ENCODE data around the gene PRR12. TPM values are rescaled to one million over a fixed set of nuclear protein-coding genes. Genes with fewer than 3 reads are reported as not detected.

The PRR12 gene
- total and polyA plus RNA-seq, 2 donors (not counting 1 experiment from before 2014, with no cell fraction given): 8.4 to 70.7 TPM

DNA sequence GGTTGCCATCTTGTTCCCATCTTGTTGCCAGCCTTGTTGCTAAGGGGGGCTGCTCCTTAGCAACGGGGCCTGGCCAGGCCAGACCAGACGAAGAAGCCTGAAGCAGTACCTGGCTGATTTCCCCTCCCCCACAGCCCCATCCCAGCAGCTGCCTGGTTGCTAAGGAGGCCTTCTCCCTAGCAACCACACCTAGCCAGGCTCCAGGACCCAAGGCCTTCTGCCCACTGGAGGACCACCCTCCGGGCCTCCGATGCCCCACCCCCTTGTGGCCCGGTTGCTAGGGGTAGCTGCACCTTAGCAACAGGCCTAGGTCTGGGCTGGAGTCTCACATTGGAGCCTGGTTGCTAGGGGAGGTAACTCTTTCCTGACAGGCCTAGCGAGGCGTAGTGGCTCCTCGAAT, 6.0 kb upstream of the PRR12 start:
- Mint-ChIP-seq H3K27me3 (no peaks in the 10 kb centered on the region), H3K27ac (no peak overlapping the region), H3K4me3 (no peak overlapping the region), H3K9me3 (ENCODE audit: insufficient read depth) (no peaks in the 10 kb centered on the region), H3K4me1 (peaks cover 10% of the 10 kb centered on the region)
- H3K9ac ChIP-seq (ENCODE audit: low read length): no peak overlapping the region
- peaks cover 0 to 2% (median 0%) of the 10 kb centered on the region in 3 donors for H3K9me3 ChIP-seq (ENCODE audit: control extremely low read depth in 1 of 3, control insufficient read depth in 2 of 3, insufficient read depth in 1 of 3, low read length in 2 of 3)
- no peak overlapping the region for H2AFZ ChIP-seq (ENCODE audit: insufficient read depth, low read depth, low read length, poor library complexity, severe bottlenecking)
- ChIA-PET POLR2A (no interaction called here), CTCF (interaction anchor here (1.3 kb wide), 1 partner anchor 39 kb away, joined by 4 read pairs; no protein-coding TSS in a partner anchor)
- H3K4me3 ChIP-seq (ENCODE audit: control extremely low read depth in 1 of 5, extremely low read depth in 1 of 5, insufficient read depth in 1 of 5, low read depth in 2 of 5, low read length in 4 of 5): no peak overlapping the region
- intact Hi-C loops (cut with micrococcal nuclease): loop anchor here (10.0 kb wide), 1 partner anchor 440 kb away; the partner anchor contains the start of genes VRK3 and ZNF473
- 88% methylated on average over 6 of the region's 8 CpGs for WGBS (ENCODE audit: insufficient coverage)
- no peaks in the 10 kb centered on the region for H3K36me3 ChIP-seq (replicated peaks in 1 of 2; ENCODE audit: control extremely low read depth in 1 of 2, control insufficient read depth in 1 of 2, extremely low read depth in 1 of 2, insufficient read depth in 2 of 2, low read length in 1 of 2)
- DNase-seq (no peak), ATAC-seq (ENCODE audit: low read depth) (no peak)
- peaks cover 5 to 16% of the 10 kb centered on the region in 2 donors for H3K4me1 ChIP-seq (ENCODE audit: control insufficient read depth in 2 of 2, insufficient read depth in 2 of 2, low read length in 2 of 2)
- no peak overlapping the region for H3K4me2 ChIP-seq (replicated peaks; ENCODE audit: low read depth, low read length, poor library complexity, severe bottlenecking)
- peaks cover 4% of the 10 kb centered on the region for H3K79me2 ChIP-seq (ENCODE audit: control insufficient read depth, insufficient read depth, low read length)
- no peak for TF ChIP-seq EZH2 (IDR thresholded peaks at IDR 0.05; ENCODE audit: borderline replicate concordance, insufficient read depth, low read depth, low read length, poor library complexity, severe bottlenecking)
- TF ChIP-seq, protein P1, sequence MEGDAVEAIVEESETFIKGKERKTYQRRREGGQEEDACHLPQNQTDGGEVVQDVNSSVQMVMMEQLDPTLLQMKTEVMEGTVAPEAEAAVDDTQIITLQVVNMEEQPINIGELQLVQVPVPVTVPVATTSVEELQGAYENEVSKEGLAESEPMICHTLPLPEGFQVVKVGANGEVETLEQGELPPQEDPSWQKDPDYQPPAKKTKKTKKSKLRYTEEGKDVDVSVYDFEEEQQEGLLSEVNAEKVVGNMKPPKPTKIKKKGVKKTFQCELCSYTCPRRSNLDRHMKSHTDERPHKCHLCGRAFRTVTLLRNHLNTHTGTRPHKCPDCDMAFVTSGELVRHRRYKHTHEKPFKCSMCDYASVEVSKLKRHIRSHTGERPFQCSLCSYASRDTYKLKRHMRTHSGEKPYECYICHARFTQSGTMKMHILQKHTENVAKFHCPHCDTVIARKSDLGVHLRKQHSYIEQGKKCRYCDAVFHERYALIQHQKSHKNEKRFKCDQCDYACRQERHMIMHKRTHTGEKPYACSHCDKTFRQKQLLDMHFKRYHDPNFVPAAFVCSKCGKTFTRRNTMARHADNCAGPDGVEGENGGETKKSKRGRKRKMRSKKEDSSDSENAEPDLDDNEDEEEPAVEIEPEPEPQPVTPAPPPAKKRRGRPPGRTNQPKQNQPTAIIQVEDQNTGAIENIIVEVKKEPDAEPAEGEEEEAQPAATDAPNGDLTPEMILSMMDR (IDR thresholded peaks at IDR 0.05): no peak
- no peaks in the 10 kb centered on the region for H4K20me1 ChIP-seq (ENCODE audit: control insufficient read depth, insufficient read depth, low read length, poor library complexity, severe bottlenecking)
- no peak overlapping the region for H3K27ac ChIP-seq (ENCODE audit: low read length in 2 of 2)
- no peaks in the 10 kb centered on the region for H3K27me3 ChIP-seq (replicated peaks in 1 of 4; ENCODE audit: control extremely low read depth in 1 of 4, control insufficient read depth in 3 of 4, insufficient read depth in 4 of 4, low read length in 3 of 4)

DNA sequence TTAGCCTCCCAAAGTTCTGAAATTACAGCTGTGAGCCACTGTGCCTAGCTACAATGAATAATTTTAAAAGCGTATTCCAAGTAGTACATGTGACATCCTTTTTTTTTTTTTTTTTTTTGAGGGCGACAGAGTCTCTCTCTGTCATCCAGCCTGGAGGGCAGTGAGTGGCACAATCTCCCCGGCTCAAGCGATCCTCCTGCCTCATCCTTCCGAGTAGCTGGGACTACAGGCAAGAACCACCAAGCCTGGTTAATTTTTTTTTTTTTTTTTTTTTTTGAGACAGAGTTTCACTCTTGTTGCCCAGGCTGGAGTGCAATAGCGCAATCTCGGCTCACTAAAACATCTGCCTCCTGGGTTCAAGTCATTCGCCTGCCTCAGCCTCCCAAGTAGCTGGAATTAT, 3.8 kb upstream of the PRR12 start:
- Mint-ChIP-seq H3K9me3 (ENCODE audit: insufficient read depth) (no peaks in the 10 kb centered on the region), H3K27ac (no peak overlapping the region), H3K27me3 (no peaks in the 10 kb centered on the region), H3K4me3 (no peak overlapping the region), H3K4me1 (peaks cover 7% of the 10 kb centered on the region)
- Histone ChIP-seq H4K20me1 (ENCODE audit: control insufficient read depth, insufficient read depth, low read length, poor library complexity, severe bottlenecking) (peaks cover 6% of the 10 kb centered on the region), H3K9me3 (ENCODE audit: control extremely low read depth in 1 of 3, control insufficient read depth in 2 of 3, insufficient read depth in 1 of 3, low read length in 2 of 3) (no peaks in the 10 kb centered on the region), H3K36me3 (replicated peaks in 1 of 2; ENCODE audit: control extremely low read depth in 1 of 2, control insufficient read depth in 1 of 2, extremely low read depth in 1 of 2, insufficient read depth in 2 of 2, low read length in 1 of 2) (no peaks in the 10 kb centered on the region), H3K79me2 (ENCODE audit: control insufficient read depth, insufficient read depth, low read length) (peaks cover 7% of the 10 kb centered on the region), H3K27ac (ENCODE audit: low read length in 2 of 2) (no peak overlapping the region), H3K9ac (ENCODE audit: low read length) (no peak overlapping the region), H2AFZ (ENCODE audit: insufficient read depth, low read depth, low read length, poor library complexity, severe bottlenecking) (no peak overlapping the region), H3K4me2 (replicated peaks; ENCODE audit: low read depth, low read length, poor library complexity, severe bottlenecking) (no peak overlapping the region), H3K27me3 (replicated peaks in 1 of 4; ENCODE audit: control extremely low read depth in 1 of 4, control insufficient read depth in 3 of 4, insufficient read depth in 4 of 4, low read length in 3 of 4) (no peaks in the 10 kb centered on the region), H3K4me3 (ENCODE audit: control extremely low read depth in 1 of 5, extremely low read depth in 1 of 5, insufficient read depth in 1 of 5, low read depth in 2 of 5, low read length in 4 of 5) (no peak overlapping the region), H3K4me1 (ENCODE audit: control insufficient read depth in 2 of 2, insufficient read depth in 2 of 2, low read length in 2 of 2) (peaks cover 0 to 7% of the 10 kb centered on the region in 2 donors)
- TF ChIP-seq, protein P1 (IDR thresholded peaks at IDR 0.05): no peak
- no peak for TF ChIP-seq EZH2 (IDR thresholded peaks at IDR 0.05; ENCODE audit: borderline replicate concordance, insufficient read depth, low read depth, low read length, poor library complexity, severe bottlenecking)
- DNase-seq (no peak), ATAC-seq (ENCODE audit: low read depth) (no peak)
- POLR2A ChIA-PET: interaction anchor here (0.6 to 0.7 kb wide), 4 partner anchors 33 to 1250 kb away, joined by 3 to 4 read pairs (median 4); no protein-coding TSS in a partner anchor
- CTCF ChIA-PET: interaction anchor here (0.6 to 1.2 kb wide), 3 partner anchors 14 to 42 kb away, joined by 3 to 4 read pairs (median 3); no protein-coding TSS in a partner anchor
- intact Hi-C loops (cut with micrococcal nuclease): loop anchor here (10.0 kb wide), 1 partner anchor 438 kb away; the partner anchor contains the start of genes VRK3 and ZNF473
- WGBS (ENCODE audit: insufficient coverage): 100% methylated on average over 1 of the region's 8 CpGs
